PC-3 (cell line): ENCODE data around the gene MRFAP1. TPM values are rescaled to one million over a fixed set of nuclear protein-coding genes. Genes with fewer than 3 reads are reported as not detected.

Experiments
- ATAC-seq: fragments of 200-7000 bp; cut with Tn5 transposase; 2 replicates; pipeline ENCODE4 v1.9.1; 2020; ENCODE audit warnings: mild to moderate bottlenecking, moderate library complexity
- BruUV-seq: library from RNA; stranded (reverse); fragments of 400-500 nt; replicated peaks from 2 replicates; lab custom pipeline; 2021; lab: Mats Ljungman, UMichigan
- CTCF ChIA-PET: fragments of 300-600 bp; sonication (Branson Sonifier 250); formaldehyde crosslinking; loops from one replicate; lab custom pipeline; 2022; ENCODE audit warnings: antibody characterized with exemption; lab: Charles Lee
- POLR2A ChIA-PET: fragments of 300-600 bp; sonication (Branson Sonifier 250); formaldehyde crosslinking; loops from one replicate; lab custom pipeline; 2022; ENCODE audit warnings: antibody characterized with exemption; ENCODE audit not compliant: unreplicated experiment; lab: Charles Lee
- DNase-seq: peaks from one replicate; pipeline ENCODE4 v3.0.0-alpha.2; 2015
- H2AFZ ChIP-seq: fragments of 300-600 bp; sonication (generic); 2 replicates; pipeline ENCODE4 v1.6.0; 2016; ENCODE audit warnings: antibody characterized with exemption, low read length
- H3F3A ChIP-seq: fragments of 300-600 bp; sonication (generic); one replicate; pipeline ENCODE4 v1.6.0; 2017; ENCODE audit warnings: antibody characterized with exemption, low read length, control low read depth, mild to moderate bottlenecking; ENCODE audit not compliant: unreplicated experiment
- H3K27ac ChIP-seq: fragments of 300-600 bp; sonication (generic); 2 replicates; pipeline ENCODE4 v1.5.1; 2016; ENCODE audit warnings: mild to moderate bottlenecking, low read length
- H3K27me3 ChIP-seq: fragments of 300-600 bp; sonication (generic); 2 replicates; pipeline ENCODE4 v1.6.1; 2016; ENCODE audit warnings: low read length, mixed read lengths
- H3K36me3 ChIP-seq: fragments of 300-600 bp; sonication (generic); 2 replicates; pipeline ENCODE4 v1.6.1; 2016; ENCODE audit warnings: low read depth, mixed run types, low read length, mixed read lengths
- H3K4me1 ChIP-seq: fragments of 300-600 bp; sonication (generic); 2 replicates; pipeline ENCODE4 v1.5.1; 2016; ENCODE audit warnings: low read length; ENCODE audit not compliant: insufficient read depth
- H3K4me2 ChIP-seq: fragments of 300-600 bp; sonication (generic); 2 replicates; pipeline ENCODE4 v1.6.0; 2016; ENCODE audit warnings: low read length
- H3K4me3 ChIP-seq: fragments of 300-600 bp; sonication (generic); 2 replicates; pipeline ENCODE4 v1.5.1; 2016; ENCODE audit warnings: mild to moderate bottlenecking, low read length, mixed read lengths
- H3K79me2 ChIP-seq: fragments of 300-600 bp; sonication (generic); 2 replicates; pipeline ENCODE4 v1.6.1; 2017; ENCODE audit warnings: low read length, mixed read lengths
- H3K9ac ChIP-seq: fragments of 300-600 bp; sonication (generic); 2 replicates; pipeline ENCODE4 v1.6.0; 2016; ENCODE audit warnings: mild to moderate bottlenecking, low read length
- H3K9me2 ChIP-seq: fragments of 300-600 bp; sonication (generic); replicated peaks from 2 replicates; pipeline ENCODE4 v1.6.1; 2016; ENCODE audit warnings: mixed run types, low read length, mixed read lengths
- H3K9me3 ChIP-seq: fragments of 300-600 bp; sonication (generic); 2 replicates; pipeline ENCODE4 v1.6.1; 2016; ENCODE audit warnings: low read length, mixed read lengths
- H4K20me1 ChIP-seq: fragments of 300-600 bp; sonication (generic); 2 replicates; pipeline ENCODE4 v1.6.1; 2016; ENCODE audit warnings: low read length, mixed read lengths
- CTCF ChIP-seq: fragments of 300-600 bp; sonication (generic); conservative IDR thresholded peaks from 2 replicates; pipeline ENCODE4 v1.5.1; 2017; ENCODE audit warnings: antibody characterized with exemption, low read depth, mild to moderate bottlenecking, low read length
- EZH2 ChIP-seq: fragments of 300-600 bp; sonication (generic); IDR thresholded peaks from one replicate; pipeline ENCODE4 v1.6.1; 2017; ENCODE audit warnings: antibody characterized with exemption, mild to moderate bottlenecking, low read length; ENCODE audit not compliant: unreplicated experiment
- EZH2phosphoT487 ChIP-seq: fragments of 300-600 bp; sonication (generic); IDR thresholded peaks from 2 replicates; pipeline ENCODE4 v1.6.1; 2018; ENCODE audit warnings: mild to moderate bottlenecking, antibody characterized with exemption, low read length, borderline replicate concordance
- intact Hi-C: fragments of 100-400 bp; cut with micrococcal nuclease; formaldehyde crosslinking; loops from 2 replicates; pipeline ENCODE4 v1.9.0; 2023
- total RNA-seq: library from RNA; depleted of rRNA; stranded (reverse); fragments of >200 nt; gene quantifications from 2 replicates; pipeline ENCODE4 v1.2.3, GENCODE V29; 2014

Gene MRFAP1
- total RNA-seq, 1 experiment from 2014 or later: 122 TPM

- no TSS peak for BruUV-seq
- H3K27me3 ChIP-seq: no peaks in the 10 kb centered on the region
Measured at GRCh38 chr4:6603128-6603527, 37.4 kb upstream of the MRFAP1 start.

DNA sequence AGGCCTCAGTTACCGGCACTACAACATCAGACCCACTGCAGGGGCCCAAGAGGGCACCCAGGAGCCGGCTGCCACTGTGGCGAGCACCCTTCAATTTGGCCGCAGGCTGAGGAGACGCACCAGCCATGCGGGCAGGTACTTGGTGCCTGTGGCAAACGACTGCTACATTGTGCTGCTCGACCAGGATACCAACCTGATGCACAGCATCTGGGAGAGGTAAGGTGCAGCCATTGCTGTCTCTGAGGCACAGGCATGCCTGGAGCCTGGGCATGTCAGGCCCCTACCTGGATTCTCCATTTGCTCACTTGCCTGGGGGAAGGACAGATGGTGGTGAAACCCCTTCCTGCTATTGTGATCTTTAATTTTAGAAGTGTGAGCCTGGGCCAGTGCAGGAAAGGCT lies 35.4 kb upstream of the MRFAP1 start:
- no peaks in the 10 kb centered on the region for H3K79me2 ChIP-seq
- intact Hi-C loops: no loop called here
- no peaks in the 10 kb centered on the region for H3K27me3 ChIP-seq
- no peak overlapping the region for H3K4me2 ChIP-seq
- no peaks in the 10 kb centered on the region for H3K9me2 ChIP-seq
- H3K9ac ChIP-seq: no peak overlapping the region
- no peak for DNase-seq
- H4K20me1 ChIP-seq: no peaks in the 10 kb centered on the region
- no peak for ATAC-seq
- no peaks in the 10 kb centered on the region for H3F3A ChIP-seq
- no peak overlapping the region for H2AFZ ChIP-seq
- ChIA-PET CTCF (no interaction called here), POLR2A (no interaction called here)
- no peaks in the 10 kb centered on the region for H3K9me3 ChIP-seq
- no peaks in the 10 kb centered on the region for H3K4me1 ChIP-seq
- H3K27ac ChIP-seq: no peak overlapping the region
- no peak overlapping the region for H3K4me3 ChIP-seq
- no TSS peak for BruUV-seq
- no peaks in the 10 kb centered on the region; the same call in 1 of the 2 replicates for H3K36me3 ChIP-seq
- TF ChIP-seq CTCF: no peak
- TF ChIP-seq EZH2: no peak
- TF ChIP-seq EZH2phosphoT487: no peak

More at GRCh38 chr4:6603128-6603527, 37.4 kb upstream of the MRFAP1 start:
- ATAC-seq: no peak
- Histone ChIP-seq H3K9me2 (no peaks in the 10 kb centered on the region), H3K79me2 (no peaks in the 10 kb centered on the region), H3K4me2 (no peak overlapping the region), H3K9me3 (no peaks in the 10 kb centered on the region), H3K36me3 (no peaks in the 10 kb centered on the region; the same call in 1 of the 2 replicates), H3K27ac (no peak overlapping the region), H4K20me1 (no peaks in the 10 kb centered on the region), H2AFZ (no peak overlapping the region), H3K9ac (no peak overlapping the region), H3K4me3 (no peak overlapping the region), H3F3A (no peaks in the 10 kb centered on the region), H3K4me1 (no peaks in the 10 kb centered on the region)
- no peak for DNase-seq
- CTCF ChIA-PET: no interaction called here
- TF ChIP-seq EZH2 (no peak), CTCF (no peak), EZH2phosphoT487 (no peak)
- POLR2A ChIA-PET: no interaction called here
- intact Hi-C loops: no loop called here

DNA sequence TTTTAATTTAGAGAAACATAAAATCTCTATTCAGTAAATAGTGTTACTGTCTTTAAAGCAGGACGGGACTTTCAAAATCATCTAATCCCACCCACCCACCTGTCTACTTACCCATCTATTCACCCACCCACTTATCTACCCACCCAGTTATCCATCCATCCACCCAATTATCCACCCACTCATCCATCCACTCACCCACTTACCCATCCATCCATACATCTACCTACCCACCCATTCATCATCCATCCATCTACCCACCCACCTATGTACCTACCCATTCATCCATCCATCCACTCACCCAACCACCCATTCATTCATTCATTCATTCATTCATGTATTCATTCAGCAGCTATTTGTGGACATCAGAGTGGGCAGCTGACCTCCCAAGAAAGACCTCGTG lies 34.9 kb upstream of the MRFAP1 start:
- no peak overlapping the region for H3K4me2 ChIP-seq
- H3K36me3 ChIP-seq: no peaks in the 10 kb centered on the region; the same call in 1 of the 2 replicates
- POLR2A ChIA-PET: no interaction called here
- H3K4me3 ChIP-seq: no peak overlapping the region
- no peaks in the 10 kb centered on the region for H3F3A ChIP-seq
- ATAC-seq (no peak), DNase-seq (no peak)
- H3K4me1 ChIP-seq: no peaks in the 10 kb centered on the region
- no peaks in the 10 kb centered on the region for H3K27me3 ChIP-seq
- no TSS peak for BruUV-seq
- H3K27ac ChIP-seq: no peak overlapping the region
- no peaks in the 10 kb centered on the region for H3K9me3 ChIP-seq
- TF ChIP-seq EZH2phosphoT487 (no peak), EZH2 (no peak), CTCF (no peak)
- H2AFZ ChIP-seq: no peak overlapping the region
- H3K9me2 ChIP-seq: no peaks in the 10 kb centered on the region
- H4K20me1 ChIP-seq: no peaks in the 10 kb centered on the region
- H3K9ac ChIP-seq: no peak overlapping the region
- CTCF ChIA-PET: no interaction called here
- H3K79me2 ChIP-seq: no peaks in the 10 kb centered on the region
- intact Hi-C loops: no loop called here
